OCI-LY3 (cell line): Measurements from ENCODE around the gene REN.

Experiments used
- H2AFZ ChIP-seq: fragments of 200-600, 300-600 bp; shearing (Covaris generic); 2 replicates; pipeline ENCODE4 v1.6.0; 2014; ENCODE audit warnings: antibody characterized with exemption, low read depth, low read length
- H3K27ac ChIP-seq: fragments of 200-600, 300-600 bp; sonication (generic); 2 replicates; pipeline ENCODE4 v1.5.1; 2014; ENCODE audit warnings: mild to moderate bottlenecking, low read length, moderate library complexity, mixed read lengths
- H3K27me3 ChIP-seq: fragments of 200-600, 300-600 bp; sonication (generic); 2 replicates; pipeline ENCODE4 v1.6.1; 2014; ENCODE audit warnings: low read depth, low read length, mixed read lengths
- H3K36me3 ChIP-seq: fragments of 200-600, 300-600 bp; sonication (generic); replicated peaks from 2 replicates; pipeline ENCODE3; 2014; ENCODE audit warnings: low read depth, low read length, mixed read lengths
- H3K4me1 ChIP-seq: fragments of 300-600, 200-600 bp; sonication (generic); 2 replicates; pipeline ENCODE4 v1.6.1; 2014; ENCODE audit warnings: low read length, mixed read lengths
- H3K4me2 ChIP-seq: fragments of 200-600, 300-600 bp; sonication (generic); 2 replicates; pipeline ENCODE4 v1.6.1; 2014; ENCODE audit warnings: low read length, mixed read lengths
- H3K4me3 ChIP-seq: fragments of 300-600, 200-600 bp; sonication (generic); 2 replicates; pipeline ENCODE4 v1.5.1; 2014; ENCODE audit warnings: antibody characterized with exemption, mild to moderate bottlenecking, low read length, moderate library complexity
- H3K79me2 ChIP-seq: fragments of 300-600, 200-600 bp; shearing (Covaris generic); 2 replicates; pipeline ENCODE4 v1.6.1; 2014; ENCODE audit warnings: mild to moderate bottlenecking, low read length, mixed read lengths
- H3K9ac ChIP-seq: fragments of 300-600, 200-600 bp; shearing (Covaris generic); 2 replicates; pipeline ENCODE4 v1.6.0; 2014; ENCODE audit warnings: mild to moderate bottlenecking, low read length, moderate library complexity
- H3K9me3 ChIP-seq: fragments of 200-600, 300-600 bp; shearing (Covaris generic); 2 replicates; pipeline ENCODE4 v1.6.1; 2014; ENCODE audit warnings: low read length, mixed read lengths; ENCODE audit not compliant: insufficient read depth
- H4K20me1 ChIP-seq: fragments of 200-600, 300-600 bp; sonication (generic); 2 replicates; pipeline ENCODE4 v1.6.1; 2016; ENCODE audit warnings: low read length, mixed read lengths; ENCODE audit not compliant: insufficient read depth
- CTCF ChIP-seq: fragments of 200-600, 300-600 bp; sonication (generic); IDR thresholded peaks from 2 replicates; pipeline ENCODE4 v1.5.1; 2014; ENCODE audit warnings: antibody characterized with exemption, low read length, low read depth
- EZH2phosphoT487 ChIP-seq: fragments of 200-600 bp; shearing (Covaris generic); IDR thresholded peaks from 2 replicates; pipeline ENCODE4 v1.6.1; 2018; ENCODE audit warnings: antibody characterized with exemption, mixed run types, low read depth

The REN gene

GRCh38 chr1:204169858-204170257 is 3.7 kb upstream of the REN start:
- Histone ChIP-seq H4K20me1 (no peaks in the 10 kb centered on the region), H2AFZ (no peak overlapping the region), H3K4me2 (no peak overlapping the region), H3K4me3 (no peak overlapping the region), H3K4me1 (no peaks in the 10 kb centered on the region), H3K27me3 (peaks cover 14% of the 10 kb centered on the region; the same call in 1 of the 2 replicates), H3K36me3 (no peaks in the 10 kb centered on the region), H3K27ac (no peak overlapping the region), H3K79me2 (no peaks in the 10 kb centered on the region), H3K9me3 (peaks cover 28% of the 10 kb centered on the region), H3K9ac (no peak overlapping the region)
- no peak for TF ChIP-seq CTCF
- TF ChIP-seq EZH2phosphoT487: no peak

- H3K4me1 ChIP-seq: no peaks in the 10 kb centered on the region
- H3K9me3 ChIP-seq: peaks cover 28% of the 10 kb centered on the region
- TF ChIP-seq CTCF (no peak), EZH2phosphoT487 (no peak)
- H3K4me2 ChIP-seq: no peak overlapping the region
- no peaks in the 10 kb centered on the region for H4K20me1 ChIP-seq
- H3K4me3 ChIP-seq: no peak overlapping the region
- peaks cover 6% of the 10 kb centered on the region; the same call in 1 of the 2 replicates for H3K27me3 ChIP-seq
- H2AFZ ChIP-seq: no peak overlapping the region
- H3K27ac ChIP-seq: no peak overlapping the region
- H3K79me2 ChIP-seq: no peaks in the 10 kb centered on the region
- no peaks in the 10 kb centered on the region for H3K36me3 ChIP-seq
- no peak overlapping the region for H3K9ac ChIP-seq
Measured at GRCh38 chr1:204167730-204168129, 1.6 kb upstream of the REN start.

- no peak overlapping the region for H3K9ac ChIP-seq
- no peaks in the 10 kb centered on the region for H3K36me3 ChIP-seq
- H3K27me3 ChIP-seq: peaks cover 24% of the 10 kb centered on the region
- no peaks in the 10 kb centered on the region for H3K4me1 ChIP-seq
- TF ChIP-seq CTCF (peak; percentile 95), EZH2phosphoT487 (no peak)
- H3K27ac ChIP-seq: no peak overlapping the region
- no peaks in the 10 kb centered on the region for H4K20me1 ChIP-seq
- no peak overlapping the region for H3K4me2 ChIP-seq
- H3K4me3 ChIP-seq: no peak overlapping the region
- no peak overlapping the region for H2AFZ ChIP-seq
- no peaks in the 10 kb centered on the region for H3K9me3 ChIP-seq
- H3K79me2 ChIP-seq: no peaks in the 10 kb centered on the region
Measured at GRCh38 chr1:204162494-204163074, 3.6 kb downstream of the REN start.

- Histone ChIP-seq H2AFZ (no peak overlapping the region), H3K79me2 (no peaks in the 10 kb centered on the region), H3K9me3 (no peaks in the 10 kb centered on the region), H4K20me1 (no peaks in the 10 kb centered on the region), H3K4me3 (no peak overlapping the region), H3K4me1 (no peaks in the 10 kb centered on the region), H3K36me3 (no peaks in the 10 kb centered on the region), H3K4me2 (no peak overlapping the region), H3K9ac (no peak overlapping the region), H3K27ac (no peak overlapping the region), H3K27me3 (peaks cover 28% of the 10 kb centered on the region)
- TF ChIP-seq EZH2phosphoT487 (no peak), CTCF (no peak)
Measured at GRCh38 chr1:204161609-204162493, 4.3 kb downstream of the REN start.
